ENCODE results near the gene IQSEC3.
"Not testable (repeated sequence)": the region's sequence is repeated elsewhere in the genome, so short reads cannot be mapped to it uniquely, and the experiment has no call there.

The IQSEC3 gene

GRCh38 chr12:215116-215515 lies 148.5 kb downstream of the IQSEC3 start:
- TF ChIP-seq CTCF (IDR thresholded peaks at IDR 0.05; ENCODE audit: control extremely low read depth, extremely low read depth, low read depth, missing control alignments): no peak
- DNase-seq (ENCODE audit: extremely low spot score): no peak
- ChIA-PET CTCF (interaction anchor here (0.7 kb wide), 2 partner anchors 15 to 41 kb away, joined by 3 read pairs; no protein-coding TSS in a partner anchor), POLR2A (no interaction called here)

GRCh38 chr12:217029-217428 lies 150.5 kb downstream of the IQSEC3 start:
- POLR2A ChIA-PET; DNase-seq (ENCODE audit: extremely low spot score); CTCF ChIA-PET: not testable (repeated sequence)

GRCh38 chr12:218221-218620 lies 151.7 kb downstream of the IQSEC3 start:
- no peak for DNase-seq (ENCODE audit: extremely low spot score)
- ChIA-PET CTCF (interaction anchor here (1.2 to 4.2 kb wide), 2 partner anchors 13 to 16 kb away, joined by 3 to 24 read pairs; no protein-coding TSS in a partner anchor), POLR2A (no interaction called here)
- TF ChIP-seq CTCF (IDR thresholded peaks at IDR 0.05; ENCODE audit: control extremely low read depth, extremely low read depth, low read depth, missing control alignments): no peak

GRCh38 chr12:218728-219590 lies 152.4 kb downstream of the IQSEC3 start:
- ChIA-PET POLR2A (no interaction called here), CTCF (interaction anchor here (1.2 to 4.2 kb wide), 6 partner anchors 8 to 110 kb away, joined by 3 to 24 read pairs (median 6); no protein-coding TSS in a partner anchor)

GRCh38 chr12:219891-220352 lies 153.4 kb downstream of the IQSEC3 start:
- CTCF ChIA-PET: interaction anchor here (0.8 to 4.2 kb wide), 8 partner anchors 8 to 111 kb away, joined by 3 to 24 read pairs (median 6); no protein-coding TSS in a partner anchor
- POLR2A ChIA-PET: no interaction called here
- DNase-seq (ENCODE audit: extremely low spot score): peak; percentile 71
- peak; percentile 74 for TF ChIP-seq CTCF (IDR thresholded peaks at IDR 0.05; ENCODE audit: control extremely low read depth, extremely low read depth, low read depth, missing control alignments)

More at GRCh38 chr12:218728-219590, 152.4 kb downstream of the IQSEC3 start:
- DNase-seq (ENCODE audit: extremely low spot score): no peak
- no peak for TF ChIP-seq CTCF (IDR thresholded peaks at IDR 0.05; ENCODE audit: control extremely low read depth, extremely low read depth, low read depth, missing control alignments)

- ChIA-PET POLR2A (no interaction called here), CTCF (interaction anchor here (0.8 to 4.2 kb wide), 7 partner anchors 8 to 67 kb away, joined by 3 to 24 read pairs (median 6); no protein-coding TSS in a partner anchor)
- DNase-seq (ENCODE audit: extremely low spot score): no peak
- TF ChIP-seq CTCF (IDR thresholded peaks at IDR 0.05; ENCODE audit: control extremely low read depth, extremely low read depth, low read depth, missing control alignments): no peak
These were observed 153.9 kb downstream of the IQSEC3 start for GRCh38 chr12:220491-220890.

All from GM10248 (cell line).